Neural progenitor cell (in vitro differentiated cells): ENCODE measurements around the gene MMEL1. TPM values are rescaled to one million over a fixed set of nuclear protein-coding genes. Genes with fewer than 3 reads are reported as not detected.

Experiments
- DNase-seq: peaks from one replicate; pipeline ENCODE4 v3.0.0-alpha.2; 2016; ENCODE audit warnings: low spot score
- H2AFZ ChIP-seq: fragments of 200-600 bp; sonication (generic); replicated peaks from 2 replicates; pipeline ENCODE4 v1.6.1; 2016; ENCODE audit warnings: antibody characterized with exemption
- H3F3A ChIP-seq: fragments of 200-600 bp; sonication (generic); 2 replicates; pipeline ENCODE4 v1.6.1; 2016; ENCODE audit warnings: antibody characterized with exemption, low read depth
- H3K27ac ChIP-seq: fragments of 200-600 bp; sonication (generic); 2 replicates; pipeline ENCODE4 v1.5.1; 2016; ENCODE audit warnings: mild to moderate bottlenecking
- H3K27me3 ChIP-seq: fragments of 200-600 bp; sonication (generic); 2 replicates; pipeline ENCODE4 v1.6.1; 2016; ENCODE audit warnings: mild to moderate bottlenecking, moderate library complexity
- H3K36me3 ChIP-seq: fragments of 200-600 bp; sonication (generic); 2 replicates; pipeline ENCODE4 v1.5.1; 2016
- H3K4me1 ChIP-seq: fragments of 200-600 bp; sonication (generic); 2 replicates; pipeline ENCODE4 v1.6.1; 2016; ENCODE audit warnings: mixed run types
- H3K4me2 ChIP-seq: fragments of 200-600 bp; sonication (generic); 2 replicates; pipeline ENCODE4 v1.6.1; 2016
- H3K4me3 ChIP-seq: fragments of 200-600 bp; sonication (generic); 2 replicates; pipeline ENCODE4 v1.5.1; 2016
- H3K79me2 ChIP-seq: fragments of 200-600 bp; sonication (generic); 2 replicates; pipeline ENCODE4 v1.6.1; 2016; ENCODE audit warnings: low read depth
- H3K9ac ChIP-seq: fragments of 200-600 bp; sonication (generic); 2 replicates; pipeline ENCODE4 v1.6.1; 2016
- H3K9me3 ChIP-seq: fragments of 200-600 bp; sonication (generic); 2 replicates; pipeline ENCODE4 v1.5.1; 2016; ENCODE audit warnings: low read depth
- H4K20me1 ChIP-seq: fragments of 200-600 bp; sonication (generic); 2 replicates; pipeline ENCODE4 v1.6.1; 2016; ENCODE audit warnings: low read depth
- H3K27ac Mint-ChIP-seq: 3 replicates; pipeline ENCODE4 v1.8.0; 2021; ENCODE audit warnings: mixed read lengths
- H3K27me3 Mint-ChIP-seq: 2 replicates; pipeline ENCODE4 v1.8.0; 2022; ENCODE audit warnings: low read depth, mild to moderate bottlenecking, inconsistent platforms, moderate library complexity, mixed read lengths; ENCODE audit not compliant: insufficient read depth
- H3K36me3 Mint-ChIP-seq: 3 replicates; pipeline ENCODE4 v1.8.0; 2021; ENCODE audit warnings: mixed read lengths
- H3K4me1 Mint-ChIP-seq: 3 replicates; pipeline ENCODE4 v1.8.0; 2021; ENCODE audit warnings: mixed read lengths
- H3K4me3 Mint-ChIP-seq: 3 replicates; pipeline ENCODE4 v1.8.0; 2021; ENCODE audit warnings: mild to moderate bottlenecking, moderate library complexity, mixed read lengths
- H3K9me3 Mint-ChIP-seq: 3 replicates; pipeline ENCODE4 v1.8.0; 2020; ENCODE audit warnings: mixed read lengths
- EZH2 ChIP-seq: fragments of 200-600 bp; sonication (generic); IDR thresholded peaks from 2 replicates; pipeline ENCODE4 v1.6.1; 2017; ENCODE audit warnings: antibody characterized with exemption, mild to moderate bottlenecking, moderate library complexity
- EZH2phosphoT487 ChIP-seq: fragments of 200-600 bp; sonication (generic); IDR thresholded peaks from 2 replicates; pipeline ENCODE4 v1.6.1; 2017; ENCODE audit warnings: antibody characterized with exemption
- total RNA-seq: library from RNA; depleted of rRNA; stranded (reverse); fragments of >200 nt; gene quantifications from 2 replicates; pipeline ENCODE4 v1.2.3, GENCODE V29; 2015; ENCODE audit warnings: low replicate concordance
- TF ChIP-seq, protein P1 (sequence below): fragments of 200-600 bp; sonication (generic); IDR thresholded peaks from 2 replicates; pipeline ENCODE4 v1.5.1; 2017; ENCODE audit warnings: antibody characterized with exemption, mild to moderate bottlenecking

MMEL1 gene
- total RNA-seq, 1 donor from 2014 or later: 0.19 TPM

DNA sequence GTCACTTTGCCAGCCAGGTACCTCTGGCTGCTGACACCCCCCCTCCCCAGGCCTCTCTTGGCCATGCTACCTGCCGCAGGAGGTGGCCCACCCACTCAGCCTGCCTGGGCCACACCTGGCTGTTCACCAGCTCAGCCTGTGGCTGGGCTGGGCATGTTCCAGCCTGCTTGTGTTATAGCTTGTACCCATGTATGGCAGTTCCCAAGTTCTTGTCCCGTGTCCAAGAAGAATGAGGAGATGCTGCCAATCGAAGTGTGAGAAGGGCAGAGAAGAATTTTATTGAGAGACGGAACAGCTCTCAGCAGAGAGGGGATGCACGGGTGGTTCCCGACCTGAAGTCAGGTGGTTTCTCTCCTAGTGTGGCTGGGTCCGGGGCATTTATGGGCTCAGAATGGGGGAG lies 3.9 kb upstream of the MMEL1 start:
- no peak for DNase-seq
- Mint-ChIP-seq H3K36me3 (no peaks in the 10 kb centered on the region), H3K9me3 (peaks cover 5% of the 10 kb centered on the region), H3K4me3 (no peak overlapping the region), H3K4me1 (peaks cover under 1% of the 10 kb centered on the region), H3K27me3 (peaks cover 12% of the 10 kb centered on the region), H3K27ac (peak overlapping the region; percentile 16)
- Histone ChIP-seq H3F3A (peaks cover 2% of the 10 kb centered on the region), H3K79me2 (peaks cover 3% of the 10 kb centered on the region), H3K9ac (no peak overlapping the region), H3K4me1 (peaks cover 6% of the 10 kb centered on the region), H3K9me3 (no peaks in the 10 kb centered on the region), H3K27ac (no peak overlapping the region), H3K36me3 (no peaks in the 10 kb centered on the region), H2AFZ (no peak overlapping the region), H3K4me2 (no peak overlapping the region), H3K27me3 (peaks cover 42% of the 10 kb centered on the region), H4K20me1 (peaks cover 13% of the 10 kb centered on the region), H3K4me3 (no peak overlapping the region)
- no peak for TF ChIP-seq EZH2
- TF ChIP-seq EZH2phosphoT487: no peak
- TF ChIP-seq, protein P1, sequence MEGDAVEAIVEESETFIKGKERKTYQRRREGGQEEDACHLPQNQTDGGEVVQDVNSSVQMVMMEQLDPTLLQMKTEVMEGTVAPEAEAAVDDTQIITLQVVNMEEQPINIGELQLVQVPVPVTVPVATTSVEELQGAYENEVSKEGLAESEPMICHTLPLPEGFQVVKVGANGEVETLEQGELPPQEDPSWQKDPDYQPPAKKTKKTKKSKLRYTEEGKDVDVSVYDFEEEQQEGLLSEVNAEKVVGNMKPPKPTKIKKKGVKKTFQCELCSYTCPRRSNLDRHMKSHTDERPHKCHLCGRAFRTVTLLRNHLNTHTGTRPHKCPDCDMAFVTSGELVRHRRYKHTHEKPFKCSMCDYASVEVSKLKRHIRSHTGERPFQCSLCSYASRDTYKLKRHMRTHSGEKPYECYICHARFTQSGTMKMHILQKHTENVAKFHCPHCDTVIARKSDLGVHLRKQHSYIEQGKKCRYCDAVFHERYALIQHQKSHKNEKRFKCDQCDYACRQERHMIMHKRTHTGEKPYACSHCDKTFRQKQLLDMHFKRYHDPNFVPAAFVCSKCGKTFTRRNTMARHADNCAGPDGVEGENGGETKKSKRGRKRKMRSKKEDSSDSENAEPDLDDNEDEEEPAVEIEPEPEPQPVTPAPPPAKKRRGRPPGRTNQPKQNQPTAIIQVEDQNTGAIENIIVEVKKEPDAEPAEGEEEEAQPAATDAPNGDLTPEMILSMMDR: no peak

DNA sequence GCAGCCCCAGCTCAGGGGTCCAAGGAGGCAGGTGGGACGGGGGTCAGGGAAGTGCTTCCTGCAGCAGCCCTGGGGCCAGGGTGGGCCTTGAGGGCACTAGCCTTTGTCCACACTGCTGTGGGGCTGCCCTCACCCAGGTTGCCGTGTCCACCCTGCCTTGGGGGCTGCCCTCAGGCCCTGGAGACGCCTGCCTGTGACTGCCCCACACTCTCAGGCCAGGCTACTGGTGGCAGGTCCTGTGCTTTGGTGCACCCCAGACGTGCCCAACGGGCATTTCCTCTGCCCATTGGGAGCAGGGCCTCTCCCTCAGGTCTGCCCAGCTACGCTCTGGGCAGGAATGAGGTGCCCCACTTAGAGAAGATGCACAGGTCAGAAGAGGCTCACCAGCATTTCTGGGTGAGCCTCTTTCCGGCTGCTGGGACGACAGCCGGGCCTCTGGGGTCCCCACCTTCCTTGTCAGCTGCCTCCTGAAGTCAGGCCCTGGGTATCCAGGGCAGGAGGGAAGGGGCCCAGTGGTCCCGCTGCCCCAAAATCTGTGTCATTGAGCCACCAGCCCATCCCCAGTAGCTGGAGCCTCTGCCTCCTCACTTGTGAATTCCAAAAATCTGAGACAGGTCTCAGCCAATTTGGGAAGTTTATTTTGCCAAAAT lies 2.7 kb upstream of the MMEL1 start:
- Histone ChIP-seq H3K27me3 (peaks cover 45% of the 10 kb centered on the region), H3K27ac (no peak overlapping the region), H3K4me3 (no peak overlapping the region), H3F3A (peaks cover 11% of the 10 kb centered on the region), H3K36me3 (no peaks in the 10 kb centered on the region), H3K9me3 (no peaks in the 10 kb centered on the region), H4K20me1 (peaks cover 5% of the 10 kb centered on the region), H3K4me2 (no peak overlapping the region), H3K79me2 (no peaks in the 10 kb centered on the region), H2AFZ (no peak overlapping the region), H3K9ac (no peak overlapping the region), H3K4me1 (peaks cover 3% of the 10 kb centered on the region)
- Mint-ChIP-seq H3K27ac (no peak overlapping the region), H3K27me3 (peaks cover 22% of the 10 kb centered on the region), H3K36me3 (peaks cover 4% of the 10 kb centered on the region), H3K9me3 (peaks cover 9% of the 10 kb centered on the region), H3K4me1 (peaks cover 8% of the 10 kb centered on the region), H3K4me3 (no peak overlapping the region)
- TF ChIP-seq, protein P1: no peak
- no peak for TF ChIP-seq EZH2
- TF ChIP-seq EZH2phosphoT487: no peak
- no peak for DNase-seq

DNA sequence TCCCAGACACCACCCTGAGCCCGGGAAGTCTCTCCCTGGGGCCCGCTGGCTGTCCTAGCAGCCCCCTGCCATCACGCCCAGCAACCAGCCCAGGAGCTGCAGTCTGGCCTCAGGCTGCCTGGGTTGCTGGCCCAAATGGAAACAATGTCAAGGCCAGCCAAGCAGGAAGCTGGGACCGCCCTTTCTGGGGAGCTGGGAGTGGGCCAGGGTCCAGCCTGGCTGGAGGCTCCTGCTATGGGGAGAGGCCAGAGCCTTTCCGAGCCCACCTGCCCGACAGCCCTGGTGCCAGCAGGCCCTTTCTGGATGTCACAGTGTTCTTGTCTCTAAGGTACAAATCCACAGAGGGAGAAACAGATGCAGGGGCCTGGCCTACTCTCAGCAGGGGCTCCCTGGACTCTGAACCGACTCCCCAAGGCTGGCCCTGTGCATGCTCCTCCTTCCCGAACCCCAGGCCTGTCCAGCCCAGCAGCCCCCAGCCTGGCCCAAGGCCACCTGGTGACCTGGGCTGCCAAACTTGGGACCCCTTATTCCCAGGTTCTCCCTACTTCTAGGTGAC lies 1.2 kb upstream of the MMEL1 start:
- Mint-ChIP-seq H3K27me3 (peaks cover 35% of the 10 kb centered on the region), H3K4me3 (no peak overlapping the region), H3K36me3 (peaks cover 6% of the 10 kb centered on the region), H3K9me3 (peaks cover 13% of the 10 kb centered on the region), H3K4me1 (peaks cover 14% of the 10 kb centered on the region), H3K27ac (no peak overlapping the region)
- Histone ChIP-seq H4K20me1 (no peaks in the 10 kb centered on the region), H3K79me2 (no peaks in the 10 kb centered on the region), H3K9ac (no peak overlapping the region), H3K9me3 (no peaks in the 10 kb centered on the region), H3K27ac (no peak overlapping the region), H3K4me3 (no peak overlapping the region), H3K4me2 (no peak overlapping the region), H3K27me3 (peaks cover 57% of the 10 kb centered on the region), H3F3A (peaks cover 21% of the 10 kb centered on the region), H2AFZ (no peak overlapping the region), H3K4me1 (peaks cover 3% of the 10 kb centered on the region), H3K36me3 (no peaks in the 10 kb centered on the region)
- DNase-seq: no peak
- TF ChIP-seq EZH2: no peak

DNA sequence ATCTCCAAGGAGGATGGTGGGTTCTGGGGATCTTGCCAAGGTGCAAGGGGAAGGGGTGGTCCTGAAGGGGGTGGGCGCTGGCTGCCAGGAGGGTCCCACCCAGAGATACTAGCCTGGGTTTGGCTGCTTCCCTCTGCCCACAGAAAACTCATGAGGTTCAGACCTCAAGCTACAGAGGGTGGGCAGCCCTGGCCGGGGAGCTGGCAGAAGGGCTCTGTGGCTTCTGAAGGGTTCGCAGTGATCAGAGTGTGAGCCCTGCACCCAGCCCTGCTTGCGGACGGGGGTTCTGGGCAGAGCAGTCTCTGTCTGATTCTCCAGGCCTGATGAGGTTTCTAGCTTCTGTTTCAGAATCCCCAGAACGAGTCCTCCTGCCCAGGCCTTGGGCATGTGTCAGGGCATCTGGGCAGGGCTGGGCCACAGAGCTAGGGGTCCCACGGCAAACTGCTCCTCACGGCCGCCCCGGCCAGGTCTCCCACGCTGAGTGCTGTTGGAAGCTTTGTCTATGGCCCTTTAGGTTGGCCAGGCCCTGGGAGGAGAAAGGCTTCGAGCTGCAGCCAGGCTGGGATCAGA lies 635 bp upstream of the MMEL1 start:
- Histone ChIP-seq H3K4me3 (no peak overlapping the region), H3K79me2 (no peaks in the 10 kb centered on the region), H3K27ac (no peak overlapping the region), H3K4me2 (no peak overlapping the region), H3F3A (peaks cover 21% of the 10 kb centered on the region), H3K4me1 (peaks cover 4% of the 10 kb centered on the region), H3K27me3 (peaks cover 57% of the 10 kb centered on the region), H4K20me1 (no peaks in the 10 kb centered on the region), H3K36me3 (no peaks in the 10 kb centered on the region), H3K9ac (no peak overlapping the region), H3K9me3 (no peaks in the 10 kb centered on the region), H2AFZ (no peak overlapping the region)
- Mint-ChIP-seq H3K27me3 (peaks cover 32% of the 10 kb centered on the region), H3K36me3 (peaks cover 6% of the 10 kb centered on the region), H3K27ac (no peak overlapping the region), H3K4me3 (no peak overlapping the region), H3K9me3 (peaks cover 13% of the 10 kb centered on the region), H3K4me1 (peaks cover 14% of the 10 kb centered on the region)
- DNase-seq: no peak
- TF ChIP-seq EZH2phosphoT487: no peak
- TF ChIP-seq EZH2: no peak
- TF ChIP-seq, protein P1: no peak
